ENCODE data around the gene LEMD2.

DNA sequence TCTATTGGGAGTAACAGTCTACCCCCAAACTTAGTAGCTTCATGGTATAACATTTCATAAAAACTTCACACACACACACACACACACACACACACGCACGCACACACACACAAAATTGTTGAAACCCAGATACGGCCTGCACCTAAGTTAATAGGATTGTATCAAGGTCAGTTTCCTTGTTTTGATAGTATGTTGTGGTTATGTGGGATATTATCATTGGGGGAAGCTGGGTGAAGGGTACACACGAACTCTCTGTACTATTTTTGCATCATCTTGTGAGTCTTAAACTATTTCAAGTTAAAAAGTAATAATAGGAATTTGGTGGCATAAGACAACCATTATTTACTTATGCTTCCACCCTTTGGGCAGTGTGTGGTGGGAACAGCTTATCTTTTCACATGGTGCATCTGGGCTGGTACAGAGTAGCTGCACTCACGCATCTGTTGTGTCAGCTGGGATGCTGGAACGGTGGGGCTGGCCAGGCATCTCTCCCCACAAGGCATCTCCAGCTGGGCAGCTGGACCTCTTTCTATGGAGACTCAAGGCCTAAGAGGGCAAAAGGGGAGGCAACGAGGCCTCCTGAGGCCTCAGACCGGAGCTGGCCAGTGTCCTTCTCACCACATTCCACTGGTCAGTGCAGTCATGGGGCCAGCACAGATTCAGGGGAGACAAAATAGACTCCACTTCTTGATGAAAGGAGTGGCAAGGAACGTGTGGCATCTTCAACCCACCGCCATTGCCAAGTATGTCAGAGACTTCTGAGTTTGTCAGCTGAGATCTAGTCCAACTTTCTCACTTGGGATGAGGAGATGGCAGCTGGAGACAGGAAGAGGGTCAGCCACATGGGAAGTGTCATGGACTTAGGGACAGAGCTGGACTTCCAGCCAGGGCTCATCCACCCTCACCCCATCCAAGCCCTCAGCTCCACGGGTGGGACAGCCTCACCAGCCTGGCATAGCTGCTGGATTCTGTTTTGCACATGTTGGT, 21.7 kb downstream of the LEMD2 start:
- no peak for TF ChIP-seq GATA2 (IDR thresholded peaks at IDR 0.05; ENCODE audit: low read depth, low read length)
- TF ChIP-seq GATA3 (IDR thresholded peaks at IDR 0.05; ENCODE audit: low read depth, low read length): no peak

Data from SH-SY5Y (cell line).